ENCODE measurements around the gene SMIM41. TPM values are rescaled to one million over a fixed set of nuclear protein-coding genes. Genes with fewer than 3 reads are reported as not detected.

Gene SMIM41
- total and polyA plus RNA-seq, 8 donors: 0.47 to 6.9 (median 3.7) TPM

DNA sequence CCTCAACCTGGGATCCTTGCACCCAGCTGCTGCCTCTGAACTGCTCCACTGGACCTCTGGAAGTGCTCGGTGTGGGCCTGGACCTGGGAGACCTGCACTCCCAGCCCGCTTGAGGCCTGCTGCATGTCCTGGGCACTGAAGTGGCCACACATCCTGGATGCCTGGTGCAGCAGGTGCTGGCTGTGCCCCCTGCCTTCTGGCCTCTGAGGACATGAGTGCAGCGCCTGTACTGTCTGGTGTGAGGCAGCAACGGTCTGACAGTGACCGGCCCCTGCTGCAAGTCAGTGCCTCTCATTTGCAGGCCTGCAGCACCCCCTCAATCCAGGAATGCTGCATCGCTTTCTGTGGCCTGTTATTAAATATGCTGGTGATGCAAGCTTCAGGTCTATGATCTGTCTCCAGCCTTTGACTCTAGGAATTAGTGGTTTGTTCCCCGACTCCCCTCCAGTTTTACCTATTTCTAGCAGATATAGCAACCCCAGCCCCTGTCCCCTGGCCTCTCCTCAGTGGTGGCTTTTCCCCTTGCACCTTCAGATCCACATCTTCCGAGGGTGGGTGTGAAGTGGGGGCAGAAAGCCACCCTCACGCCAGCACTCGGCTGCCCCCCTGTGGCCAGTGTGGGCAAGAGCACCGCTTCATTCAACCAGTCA, 3.6 kb downstream of the SMIM41 start:
- H3K4me1 ChIP-seq: peaks cover 29 to 31% of the 10 kb centered on the region in 2 donors
- H3K36me3 ChIP-seq: peaks cover 0 to 21% of the 10 kb centered on the region in 2 donors
- ATAC-seq (peak; percentile 77), DNase-seq (peak in 1 of 4 donors; percentile 65)
- H3K4me3 ChIP-seq: no peak overlapping the region
- H3K9me3 ChIP-seq: no peaks in the 10 kb centered on the region
- peaks cover 0 to 14% of the 10 kb centered on the region in 2 donors for H3K27me3 ChIP-seq
- intact Hi-C loops (cut with DNase I): loop anchor here in 1 of 2 donors (2.0 kb wide), 1 partner anchor 56 kb away; no protein-coding TSS in a partner anchor
- H3K27ac ChIP-seq: peak overlapping the region; percentile 43 to 70
- peak; percentile 92 to 94 for TF ChIP-seq CTCF (IDR thresholded peaks at IDR 0.05)

DNA sequence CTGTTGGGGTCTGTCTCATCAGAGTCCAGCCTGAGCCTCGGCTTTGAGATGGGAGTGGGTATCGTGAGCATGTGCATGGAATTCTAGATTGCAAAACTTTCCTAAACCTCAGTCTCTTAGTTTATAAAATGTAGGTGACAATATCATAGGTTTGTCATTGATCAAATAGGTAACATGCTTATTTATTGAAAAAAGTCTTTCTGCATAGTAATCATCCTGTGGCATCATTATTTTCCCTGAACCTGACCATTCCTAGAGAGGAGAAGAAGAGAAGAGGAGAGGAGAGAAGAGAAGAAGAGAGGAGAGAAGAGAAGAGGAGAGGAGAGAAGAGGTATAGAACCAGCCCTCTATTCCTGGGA, 4.1 kb downstream of the SMIM41 start:
- Histone ChIP-seq H3K4me1 (peaks cover 29 to 31% of the 10 kb centered on the region in 2 donors), H3K36me3 (peaks cover 0 to 16% of the 10 kb centered on the region in 2 donors), H3K4me3 (no peak overlapping the region), H3K27me3 (peaks cover 0 to 18% of the 10 kb centered on the region in 2 donors), H3K9me3 (no peaks in the 10 kb centered on the region), H3K27ac (no peak overlapping the region)
- no peak for ATAC-seq
- no peak for DNase-seq
- intact Hi-C loops (cut with DNase I): loop anchor here in 1 of 2 donors (2.0 kb wide), 1 partner anchor 57 kb away; no protein-coding TSS in a partner anchor
- peak in 1 of 2 donors; percentile 45 for TF ChIP-seq CTCF (IDR thresholded peaks at IDR 0.05)

- intact Hi-C loops (cut with DNase I): no loop called here
- Histone ChIP-seq H3K27me3 (peaks cover 0 to 25% of the 10 kb centered on the region in 2 donors), H3K36me3 (peaks cover 0 to 5% of the 10 kb centered on the region in 2 donors), H3K9me3 (no peaks in the 10 kb centered on the region), H3K27ac (no peak overlapping the region), H3K4me1 (peaks cover 29 to 31% of the 10 kb centered on the region in 2 donors), H3K4me3 (no peak overlapping the region)
- no peak for TF ChIP-seq CTCF (IDR thresholded peaks at IDR 0.05)
- no peak for DNase-seq
- ATAC-seq: no peak
Measured at GRCh38 chr12:52084491-52085231, 5.2 kb downstream of the SMIM41 start.

- Histone ChIP-seq H3K4me1 (peaks cover 23 to 27% of the 10 kb centered on the region in 2 donors), H3K9me3 (no peaks in the 10 kb centered on the region), H3K4me3 (no peak overlapping the region), H3K27me3 (peaks cover 0 to 35% of the 10 kb centered on the region in 2 donors), H3K27ac (no peak overlapping the region), H3K36me3 (no peaks in the 10 kb centered on the region)
- ATAC-seq (no peak), DNase-seq (no peak)
- intact Hi-C loops (cut with DNase I): no loop called here
- TF ChIP-seq CTCF (IDR thresholded peaks at IDR 0.05): no peak
Measured at GRCh38 chr12:52085682-52086180, 6.2 kb downstream of the SMIM41 start.

DNA sequence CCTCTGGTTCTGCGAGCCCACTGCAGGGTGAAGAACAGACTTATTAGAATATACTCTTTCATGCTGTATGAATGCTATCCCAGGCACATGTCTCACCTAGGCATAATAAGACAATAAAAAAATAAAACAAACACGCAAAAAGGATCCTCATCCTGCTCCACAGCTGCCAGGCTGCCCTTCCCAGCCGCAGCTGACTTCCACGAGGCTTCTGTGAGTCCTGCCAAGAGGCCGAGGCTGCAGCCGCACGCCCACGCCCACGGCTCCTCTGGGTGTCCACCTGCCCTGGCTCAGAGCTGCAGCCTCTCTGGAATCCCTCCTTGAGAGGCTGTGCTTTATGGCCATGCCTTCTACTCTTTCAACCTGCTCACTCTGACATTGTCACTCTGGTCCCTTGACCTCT, 6.9 kb downstream of the SMIM41 start:
- DNase-seq (no peak), ATAC-seq (no peak)
- intact Hi-C loops (cut with DNase I): no loop called here
- Histone ChIP-seq H3K4me3 (no peak overlapping the region), H3K36me3 (no peaks in the 10 kb centered on the region), H3K9me3 (no peaks in the 10 kb centered on the region), H3K27me3 (peaks cover 0 to 39% of the 10 kb centered on the region in 2 donors), H3K4me1 (peaks cover 18 to 21% of the 10 kb centered on the region in 2 donors), H3K27ac (no peak overlapping the region)
- no peak for TF ChIP-seq CTCF (IDR thresholded peaks at IDR 0.05)

Data from left lung (tissue), 10 donors.